Transverse colon (tissue), 4 donors: Measurements from ENCODE around the gene COQ8B. TPM values are rescaled to one million over a fixed set of nuclear protein-coding genes. Genes with fewer than 3 reads are reported as not detected.

ENCODE experiments used
- DNase-seq: peaks from one replicate; pipeline ENCODE4 v3.0.0-alpha.2; 2019
- H3K27ac ChIP-seq, 4 donors: fragments of 200-600 bp; sonication (generic); 2 replicates each; pipeline ENCODE4 v1.5.1; 2016 to 2018; ENCODE audit warnings: inconsistent platforms in 4 of 4
- H3K27me3 ChIP-seq: fragments of 200-600 bp; sonication (generic); 2 replicates; pipeline ENCODE4 v1.5.1; 2017; ENCODE audit warnings: inconsistent platforms
- H3K36me3 ChIP-seq, 4 donors: fragments of 200-600 bp; sonication (generic); 2 replicates each; pipeline ENCODE4 v1.5.1; 2017 to 2019; ENCODE audit warnings: inconsistent platforms in 4 of 4
- H3K4me1 ChIP-seq, 4 donors: fragments of 200-600 bp; sonication (generic); 2 replicates each; pipeline ENCODE4 v1.5.1; 2017 to 2020; ENCODE audit warnings: inconsistent platforms in 4 of 4
- H3K4me3 ChIP-seq, 4 donors: fragments of 200-600 bp; sonication (generic); 1 replicate in 1 of 4; 2 replicates in 3 of 4; pipeline versions ENCODE4 v1.5.1 to v1.6.1; 2017 to 2019; ENCODE audit warnings: inconsistent platforms in 4 of 4
- H3K9me3 ChIP-seq, 2 donors: fragments of 200-600 bp; sonication (generic); 2 replicates each; pipeline ENCODE4 v1.5.1; 2017 to 2019; ENCODE audit warnings: inconsistent platforms in 2 of 2
- EP300 ChIP-seq: sonication (generic); formaldehyde crosslinking; IDR thresholded peaks from one replicate; pipeline ENCODE4 v1.6.1; 2017; ENCODE audit warnings: antibody characterized with exemption, low read depth
- POLR2A ChIP-seq: fragments of 450-650 bp; IDR thresholded peaks from one replicate; pipeline ENCODE4 v1.6.1; 2016; ENCODE audit warnings: antibody characterized with exemption, mild to moderate bottlenecking, moderate library complexity
- POLR2AphosphoS5 ChIP-seq, 3 donors: sonication (generic); formaldehyde crosslinking; IDR thresholded peaks; one replicate each; pipeline ENCODE4 v1.6.1; 2016; ENCODE audit warnings: antibody characterized with exemption in 3 of 3
- WGBS, 2 donors: methylation state at CpG; one replicate each; pipeline ENCODE4 v1.1.5; 2018; ENCODE audit warnings: low coverage in 1 of 2; 5-methylcytosine and 5-hydroxymethylcytosine counted together
- in situ Hi-C, 4 donors: fragments of 200-750 bp; cut with MboI; loops; one replicate each; pipeline versions ENCODE4 v1.15.0 to v1.15.1; 2017; ENCODE audit warnings: low sequenced_read_pairs in 3 of 4, low pct_ligation_motif_present in 1 of 4, low pct_unique_long_range_greater_than_20kb in 1 of 4
- intact Hi-C: fragments of 100-400 bp; cut with DNase I; formaldehyde crosslinking; loops from one replicate; pipeline ENCODE4 v1.15.1; 2023; ENCODE audit warnings: low total_unique reads
- total RNA-seq, 4 donors: library from RNA; depleted of rRNA; stranded (reverse); fragments of >200 nt; gene quantifications; one replicate each; pipeline ENCODE4 v1.1.0, GENCODE V29; 2016
- TF ChIP-seq, protein P1 (sequence below), 5 experiments: fragments of 200-600 bp in 3 of 5; fragments of 450-650 bp in 2 of 5; sonication (generic) in 3 of 5; IDR thresholded peaks; 1 replicate in 2 of 5; 2 replicates in 3 of 5; pipeline ENCODE4 v1.5.1; 2016 to 2017; ENCODE audit warnings: antibody characterized with exemption in 5 of 5, inconsistent platforms in 3 of 5, mild to moderate bottlenecking in 2 of 5, moderate library complexity in 1 of 5

COQ8B gene
- total RNA-seq, 4 donors from 2014 or later = 15.3 to 41.2 (median 36.5) TPM

GRCh38 chr19:40762754-40763470, 46.2 kb upstream of the COQ8B start:
- no peak overlapping the region for H3K27ac ChIP-seq
- no peaks in the 10 kb centered on the region for H3K9me3 ChIP-seq
- 93 to 98% methylated on average over 5 to 17 of the region's 17 CpGs for WGBS, 2 donors
- no peak for DNase-seq
- no peaks in the 10 kb centered on the region for H3K4me1 ChIP-seq
- in situ Hi-C loops (no loop called here), intact Hi-C loops (no loop called here)
- H3K27me3 ChIP-seq = no peaks in the 10 kb centered on the region
- TF ChIP-seq EP300 = no peak
- no peak for TF ChIP-seq POLR2A
- TF ChIP-seq, protein P1, sequence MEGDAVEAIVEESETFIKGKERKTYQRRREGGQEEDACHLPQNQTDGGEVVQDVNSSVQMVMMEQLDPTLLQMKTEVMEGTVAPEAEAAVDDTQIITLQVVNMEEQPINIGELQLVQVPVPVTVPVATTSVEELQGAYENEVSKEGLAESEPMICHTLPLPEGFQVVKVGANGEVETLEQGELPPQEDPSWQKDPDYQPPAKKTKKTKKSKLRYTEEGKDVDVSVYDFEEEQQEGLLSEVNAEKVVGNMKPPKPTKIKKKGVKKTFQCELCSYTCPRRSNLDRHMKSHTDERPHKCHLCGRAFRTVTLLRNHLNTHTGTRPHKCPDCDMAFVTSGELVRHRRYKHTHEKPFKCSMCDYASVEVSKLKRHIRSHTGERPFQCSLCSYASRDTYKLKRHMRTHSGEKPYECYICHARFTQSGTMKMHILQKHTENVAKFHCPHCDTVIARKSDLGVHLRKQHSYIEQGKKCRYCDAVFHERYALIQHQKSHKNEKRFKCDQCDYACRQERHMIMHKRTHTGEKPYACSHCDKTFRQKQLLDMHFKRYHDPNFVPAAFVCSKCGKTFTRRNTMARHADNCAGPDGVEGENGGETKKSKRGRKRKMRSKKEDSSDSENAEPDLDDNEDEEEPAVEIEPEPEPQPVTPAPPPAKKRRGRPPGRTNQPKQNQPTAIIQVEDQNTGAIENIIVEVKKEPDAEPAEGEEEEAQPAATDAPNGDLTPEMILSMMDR (IDR thresholded peaks at IDR 0.05) = no peak
- peaks cover 0 to 87% (median 40%) of the 10 kb centered on the region in 4 donors for H3K36me3 ChIP-seq
- no peak overlapping the region for H3K4me3 ChIP-seq

GRCh38 chr19:40759352-40759751, 42.7 kb upstream of the COQ8B start:
- DNase-seq = no peak
- no peak overlapping the region for H3K27ac ChIP-seq
- H3K27me3 ChIP-seq = no peaks in the 10 kb centered on the region
- WGBS, 2 donors = 90 to 100% methylated on average over 1 to 13 of the region's 13 CpGs
- TF ChIP-seq POLR2AphosphoS5 (IDR thresholded peaks at IDR 0.05) = no peak
- TF ChIP-seq POLR2A = no peak
- TF ChIP-seq, protein P1 (IDR thresholded peaks at IDR 0.05) = no peak
- H3K36me3 ChIP-seq = peaks cover 0 to 69% (median 34%) of the 10 kb centered on the region in 4 donors
- intact Hi-C loops (no loop called here), in situ Hi-C loops (no loop called here)
- no peak overlapping the region for H3K4me3 ChIP-seq
- no peaks in the 10 kb centered on the region for H3K9me3 ChIP-seq
- peaks cover 9 to 24% (median 18%) of the 10 kb centered on the region in 4 donors for H3K4me1 ChIP-seq

- Histone ChIP-seq H3K9me3 (no peaks in the 10 kb centered on the region), H3K4me3 (no peak overlapping the region), H3K36me3 (peaks cover 0 to 61% (median 30%) of the 10 kb centered on the region in 4 donors), H3K27me3 (no peaks in the 10 kb centered on the region), H3K27ac (no peak overlapping the region), H3K4me1 (peaks cover 12 to 33% (median 27%) of the 10 kb centered on the region in 4 donors)
- WGBS, 2 donors = 97 to 100% methylated on average over 3 of the region's 3 CpGs
- DNase-seq = no peak
- in situ Hi-C loops (no loop called here), intact Hi-C loops (no loop called here)
- TF ChIP-seq POLR2AphosphoS5 (IDR thresholded peaks at IDR 0.05) = no peak
- no peak for TF ChIP-seq EP300
- no peak for TF ChIP-seq POLR2A
- TF ChIP-seq, protein P1 (IDR thresholded peaks at IDR 0.05) = no peak
Observed at GRCh38 chr19:40758491-40758890, 41.8 kb upstream of the COQ8B start.

GRCh38 chr19:40756502-40757110, 39.9 kb upstream of the COQ8B start:
- in situ Hi-C loops (no loop called here), intact Hi-C loops (no loop called here)
- no peak overlapping the region for H3K4me3 ChIP-seq
- no peaks in the 10 kb centered on the region for H3K9me3 ChIP-seq
- TF ChIP-seq POLR2A (no peak), POLR2AphosphoS5 (IDR thresholded peaks at IDR 0.05) (no peak), EP300 (no peak)
- TF ChIP-seq, protein P1 (IDR thresholded peaks at IDR 0.05) = no peak
- no peak overlapping the region for H3K27ac ChIP-seq
- H3K4me1 ChIP-seq = peaks cover 17 to 48% (median 40%) of the 10 kb centered on the region in 4 donors
- peaks cover 0 to 42% (median 21%) of the 10 kb centered on the region in 4 donors for H3K36me3 ChIP-seq
- H3K27me3 ChIP-seq = no peaks in the 10 kb centered on the region
- WGBS, 2 donors = 70 to 71% methylated on average over 5 to 11 of the region's 11 CpGs
- no peak for DNase-seq
